Activated CD8-positive, alpha-beta memory T cell treated with anti-CD3 and anti-CD28 coated beads, Interleukin-2, amount 10 ng/mL, durations not matched to agents 7 days and 5 days (primary cell): Measurements from ENCODE around the gene CASTOR1. TPM values are rescaled to one million over a fixed set of nuclear protein-coding genes. Genes with fewer than 3 reads are reported as not detected.
A peak's percentile ranks its signal among the peaks of the same experiment; 100 is the strongest.

Experiments
- ATAC-seq: fragments of 150-1000 bp; cut with Tn5 transposase; one replicate; pipeline ENCODE4 v1.10.0; 2021; ENCODE audit warnings: moderate library complexity
- CTCF ChIA-PET: fragments of 350-600 bp; sonication (Branson Sonifier 250); formaldehyde crosslinking; loops from one replicate; lab custom pipeline; 2021; ENCODE audit warnings: antibody characterized with exemption; lab: Charles Lee
- DNase-seq: peaks from one replicate; pipeline ENCODE4 v3.0.0-alpha.2; 2020
- H3K27ac Mint-ChIP-seq: one replicate; pipeline ENCODE4 v1.8.0; 2021; ENCODE audit warnings: mild to moderate bottlenecking, mixed read lengths
- H3K27me3 Mint-ChIP-seq: one replicate; pipeline ENCODE4 v1.8.0; 2021; ENCODE audit warnings: mixed read lengths
- H3K36me3 Mint-ChIP-seq: one replicate; pipeline ENCODE4 v1.8.0; 2021; ENCODE audit warnings: mild to moderate bottlenecking, mixed read lengths
- H3K4me1 Mint-ChIP-seq: one replicate; pipeline ENCODE4 v1.8.0; 2021; ENCODE audit warnings: mixed read lengths
- H3K4me3 Mint-ChIP-seq: one replicate; pipeline ENCODE4 v1.8.0; 2021; ENCODE audit warnings: mild to moderate bottlenecking, moderate library complexity, mixed read lengths
- H3K9me3 Mint-ChIP-seq: one replicate; pipeline ENCODE4 v1.8.0; 2022; ENCODE audit warnings: low read depth, mixed read lengths
- total RNA-seq, 2 experiments: library from RNA; stranded (reverse); gene quantifications; one replicate each; pipeline ENCODE4 v1.2.3, GENCODE V29; 2021

CASTOR1 gene
- total RNA-seq, 2 experiments from 2014 or later = 8.7 to 10.2 TPM

DNA sequence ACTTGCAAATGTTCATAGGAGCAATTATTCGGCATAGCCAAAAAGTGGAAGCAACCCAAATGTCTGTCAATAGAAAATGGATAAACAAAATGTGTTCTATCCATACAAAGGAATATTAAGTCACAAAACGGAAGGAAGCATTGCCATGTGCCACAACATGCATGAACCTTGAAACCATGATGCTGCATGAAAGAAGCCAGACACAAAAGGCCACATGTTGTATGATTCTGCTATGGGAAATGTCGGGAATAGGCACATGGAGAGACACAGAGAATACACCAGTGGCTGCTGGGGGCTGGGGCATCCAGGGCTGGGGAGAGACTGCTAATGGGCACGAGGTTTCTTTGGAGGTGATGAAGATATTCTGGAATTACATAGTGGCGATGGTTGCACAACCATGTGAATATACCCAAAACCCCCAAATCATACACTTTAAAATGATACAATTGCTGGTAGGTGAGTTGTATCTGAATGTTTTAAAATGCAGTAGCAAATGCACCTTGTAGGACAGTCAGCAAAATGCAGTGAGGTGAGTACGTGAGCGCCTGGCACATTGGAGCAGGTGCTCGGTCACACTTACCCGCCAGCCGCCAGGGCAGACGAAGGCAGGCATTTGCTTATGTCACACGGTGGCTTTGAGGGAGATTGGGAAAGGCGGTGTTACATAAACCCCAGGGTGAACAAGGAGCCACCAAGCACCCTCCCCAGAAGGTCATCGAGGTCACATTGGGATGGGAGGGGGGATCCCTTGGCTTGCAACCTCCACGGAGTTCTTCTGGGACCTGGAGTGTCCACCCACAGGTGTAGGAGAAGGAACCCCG is 16.3 kb downstream of the CASTOR1 start:
- Mint-ChIP-seq H3K9me3 (no peaks in the 10 kb centered on the region), H3K27ac (peak overlapping the region; percentile 51), H3K4me1 (peaks cover 67% of the 10 kb centered on the region), H3K36me3 (peaks cover 37% of the 10 kb centered on the region), H3K27me3 (no peaks in the 10 kb centered on the region), H3K4me3 (no peak overlapping the region)
- DNase-seq (no peak), ATAC-seq (no peak)
- CTCF ChIA-PET = no interaction called here

DNA sequence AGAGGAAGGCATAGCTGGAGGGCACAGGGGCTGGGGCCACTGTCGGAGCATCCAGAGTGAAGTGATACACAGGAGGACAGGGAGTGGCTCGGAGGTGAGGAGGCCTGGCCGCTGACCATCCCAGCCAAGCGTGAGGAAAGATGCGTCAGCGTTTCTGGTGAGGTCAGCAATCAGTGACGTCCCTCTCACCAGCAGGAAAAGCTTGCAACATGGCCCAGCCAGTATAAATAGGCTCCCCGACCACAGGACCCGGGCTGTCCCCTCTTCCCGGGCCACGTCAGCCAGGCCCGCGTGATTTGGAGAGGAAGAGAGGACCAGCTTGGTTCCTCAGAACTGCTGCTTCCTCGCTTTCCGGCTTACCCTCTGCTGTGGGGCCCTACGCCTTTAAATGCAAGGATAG is 18.5 kb downstream of the CASTOR1 start:
- Mint-ChIP-seq H3K4me1 (peaks cover 62% of the 10 kb centered on the region), H3K27ac (no peak overlapping the region), H3K36me3 (peaks cover 42% of the 10 kb centered on the region), H3K4me3 (no peak overlapping the region), H3K9me3 (no peaks in the 10 kb centered on the region), H3K27me3 (no peaks in the 10 kb centered on the region)
- no peak for DNase-seq
- no peak for ATAC-seq
- CTCF ChIA-PET = interaction anchor here (1.7 kb wide), 1 partner anchor 9 kb away, joined by 7 read pairs; no protein-coding TSS in a partner anchor

DNA sequence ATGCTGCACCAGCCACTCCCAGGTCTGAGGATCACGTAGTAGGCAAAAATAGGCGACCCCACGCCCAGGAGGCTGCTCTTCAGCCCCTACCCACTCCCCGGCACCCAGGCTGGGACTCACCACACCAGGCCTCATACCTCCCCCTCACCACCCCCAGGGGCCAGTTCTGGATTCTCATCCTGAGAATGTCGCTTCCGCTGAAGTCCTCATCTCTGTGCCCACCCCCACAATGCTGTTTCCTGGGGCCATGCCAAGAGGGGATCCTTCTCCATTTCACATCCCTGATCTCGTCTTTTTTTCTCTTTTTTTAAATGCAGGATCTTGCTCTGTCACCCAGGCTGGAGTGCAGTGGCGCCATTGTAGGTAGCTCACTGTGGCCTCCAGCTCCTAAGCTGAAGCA is 21.0 kb downstream of the CASTOR1 start:
- Mint-ChIP-seq H3K4me1 (peaks cover 55% of the 10 kb centered on the region), H3K27me3 (no peaks in the 10 kb centered on the region), H3K36me3 (peaks cover 62% of the 10 kb centered on the region), H3K9me3 (no peaks in the 10 kb centered on the region), H3K27ac (peak overlapping the region; percentile 97), H3K4me3 (peak overlapping the region; percentile 98)
- DNase-seq (no peak), ATAC-seq (no peak)
- CTCF ChIA-PET = interaction anchor here (1.3 to 2.3 kb wide), 6 partner anchors 12 to 154 kb away, joined by 5 to 9 read pairs (median 7); partner anchors contain the start of gene RNF215

DNA sequence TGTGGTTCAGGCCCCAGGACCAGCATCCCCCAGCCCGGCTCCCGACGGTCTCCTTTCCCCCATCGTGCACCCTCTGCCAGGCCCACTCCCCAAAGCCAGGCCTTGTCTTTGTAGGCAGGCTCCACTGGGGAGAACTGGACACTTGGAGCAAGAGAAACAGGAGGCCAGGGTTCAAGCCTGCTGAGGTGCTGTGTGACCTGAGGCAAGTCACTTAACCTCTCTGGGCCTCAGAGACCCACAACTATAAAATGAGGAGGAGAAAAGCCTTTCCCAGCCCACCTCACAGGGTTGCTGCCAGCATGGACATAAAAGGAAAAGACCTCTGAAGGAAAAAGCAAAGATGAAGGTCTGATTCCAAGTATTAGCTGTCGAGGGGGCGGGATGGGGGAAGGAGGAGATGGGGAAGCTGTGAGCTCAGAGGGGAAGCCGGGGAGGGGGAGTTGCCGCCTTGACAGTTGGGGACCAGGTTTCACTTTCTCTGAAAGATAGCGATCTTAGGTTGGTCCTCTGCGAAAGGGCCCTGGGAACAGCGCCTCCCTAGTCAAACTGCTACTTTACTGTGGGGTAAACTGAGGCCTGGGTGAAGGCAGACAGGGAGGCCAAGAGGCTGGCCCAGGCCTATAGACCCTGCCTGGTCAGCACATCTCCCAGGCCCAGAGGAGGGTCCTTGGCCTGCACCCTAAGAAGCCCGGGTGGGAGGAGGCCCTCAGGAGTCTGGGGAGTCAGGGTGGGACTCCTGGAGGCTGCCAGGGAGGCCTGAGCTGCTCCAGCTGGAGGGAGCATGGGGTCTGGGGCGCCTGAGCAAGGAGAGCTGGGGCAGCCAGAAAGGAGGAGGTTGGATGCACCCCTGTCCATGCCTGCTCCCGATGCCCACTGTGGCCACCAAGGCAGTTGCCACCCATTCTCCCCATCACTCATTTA is 21.7 kb downstream of the CASTOR1 start:
- peak; percentile 88 for DNase-seq
- ATAC-seq = peak; percentile 21
- H3K4me1 Mint-ChIP-seq = peaks cover 55% of the 10 kb centered on the region
- peaks cover 62% of the 10 kb centered on the region for H3K36me3 Mint-ChIP-seq
- CTCF ChIA-PET = interaction anchor here (0.9 to 2.4 kb wide), 10 partner anchors 12 to 159 kb away, joined by 3 to 9 read pairs (median 7); partner anchors contain the start of gene RNF215
- peak overlapping the region; percentile 98 for H3K4me3 Mint-ChIP-seq
- H3K27ac Mint-ChIP-seq = peak overlapping the region; percentile 97
- H3K27me3 Mint-ChIP-seq = no peaks in the 10 kb centered on the region
- H3K9me3 Mint-ChIP-seq = no peaks in the 10 kb centered on the region

DNA sequence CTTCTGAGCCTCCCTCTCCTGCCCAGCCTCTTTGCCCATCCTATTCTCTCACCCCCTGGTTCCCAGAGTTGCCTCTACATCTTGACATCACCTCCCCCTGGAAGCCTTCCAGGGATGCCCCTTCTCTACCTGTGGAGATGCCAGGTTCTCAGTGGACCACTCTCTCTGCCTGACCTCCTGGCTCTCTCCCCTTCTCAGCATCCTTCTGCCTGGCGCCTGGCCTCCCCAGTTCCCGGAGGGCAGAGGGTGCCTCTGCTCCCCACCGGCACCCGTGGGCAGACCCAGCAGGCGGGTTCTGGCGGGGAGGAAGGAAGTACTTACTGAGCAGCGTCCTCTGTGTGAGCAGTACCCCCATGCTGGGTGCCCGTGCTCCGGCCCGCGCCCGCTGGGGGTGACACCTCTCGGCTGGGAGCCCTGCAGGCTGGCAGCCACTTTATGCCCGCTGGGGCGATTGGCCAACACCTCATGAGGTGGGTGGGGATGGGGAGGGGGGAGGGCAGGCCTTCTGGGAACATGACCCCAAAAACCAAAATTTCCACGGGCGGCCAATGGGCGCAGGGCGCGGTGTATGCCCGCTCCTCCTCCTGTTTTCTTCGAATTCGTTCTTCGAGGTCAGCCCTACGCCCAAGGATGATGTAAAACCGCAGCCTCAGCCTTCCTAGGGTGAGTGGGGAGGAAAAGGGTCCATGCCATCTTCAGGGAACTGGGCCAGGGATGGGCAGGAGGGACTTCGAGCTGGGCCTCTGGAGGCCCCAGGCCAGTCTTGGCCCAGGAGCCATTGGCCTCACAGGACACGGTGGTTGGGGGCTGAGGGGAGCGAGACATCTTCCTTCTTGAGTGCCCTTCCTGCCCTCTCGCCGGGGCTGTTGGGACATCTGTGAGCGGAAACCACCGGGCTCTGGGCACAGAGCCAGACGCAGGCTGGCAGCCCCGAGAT is 22.6 kb downstream of the CASTOR1 start, which contains the start of gene OSM:
OSM (minus strand) TSS at position 407 of the 937 bp plus-strand sequence; CDS start at position 355, 52 bp downstream.
- peaks cover 67% of the 10 kb centered on the region for H3K36me3 Mint-ChIP-seq
- DNase-seq = peak; percentile 92
- peaks cover 62% of the 10 kb centered on the region for H3K4me1 Mint-ChIP-seq
- H3K4me3 Mint-ChIP-seq = peak within 1 kb of the TSS; percentile 98
- ATAC-seq = peak; percentile 46
- CTCF ChIA-PET = interaction anchor here (0.9 to 2.4 kb wide), 13 partner anchors 9 to 158 kb away, joined by 3 to 9 read pairs (median 7); partner anchors contain the start of gene RNF215
- H3K27me3 Mint-ChIP-seq = no peaks in the 10 kb centered on the region
- peak within 1 kb of the TSS; percentile 97 for H3K27ac Mint-ChIP-seq
- no peaks in the 10 kb centered on the region for H3K9me3 Mint-ChIP-seq

DNA sequence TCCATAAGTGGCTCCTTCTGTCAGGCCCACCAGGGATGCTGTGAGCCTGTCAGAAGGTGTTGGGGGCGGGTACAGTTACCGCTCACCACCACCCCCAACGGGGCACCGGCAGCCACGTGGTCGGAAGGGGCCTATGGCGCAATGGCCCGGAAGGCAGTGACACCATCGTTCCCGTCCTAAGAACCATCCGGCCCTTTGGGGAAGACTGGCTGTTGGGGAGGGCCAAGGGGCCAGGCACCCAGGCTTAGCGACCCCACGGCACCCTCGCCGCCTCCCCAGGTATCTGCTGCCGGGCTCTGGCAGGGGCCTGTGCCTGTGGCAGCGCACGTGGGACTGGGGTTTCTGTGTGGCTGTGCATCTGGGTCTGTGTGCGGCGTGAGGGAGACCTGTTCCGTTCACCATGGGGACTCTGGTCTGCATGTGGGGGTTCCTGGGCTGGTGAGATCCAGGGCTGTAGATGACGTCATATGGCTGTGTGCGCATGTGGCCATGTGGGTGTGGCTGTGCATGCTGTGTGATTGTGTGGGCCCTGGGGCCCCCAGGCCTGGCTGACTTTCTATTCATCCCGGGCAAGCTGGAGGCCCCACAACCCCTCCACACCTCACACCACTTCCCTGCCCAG is 23.4 kb downstream of the CASTOR1 start:
- CTCF ChIA-PET = interaction anchor here (1.2 to 3.7 kb wide), 7 partner anchors 10 to 164 kb away, joined by 3 to 41 read pairs (median 4); no protein-coding TSS in a partner anchor
- peak overlapping the region; percentile 97 for H3K27ac Mint-ChIP-seq
- ATAC-seq (peak; percentile 67), DNase-seq (peak; percentile 93)
- H3K4me1 Mint-ChIP-seq = peaks cover 64% of the 10 kb centered on the region
- no peaks in the 10 kb centered on the region for H3K9me3 Mint-ChIP-seq
- peak overlapping the region; percentile 98 for H3K4me3 Mint-ChIP-seq
- peaks cover 60% of the 10 kb centered on the region for H3K36me3 Mint-ChIP-seq
- H3K27me3 Mint-ChIP-seq = no peaks in the 10 kb centered on the region

DNA sequence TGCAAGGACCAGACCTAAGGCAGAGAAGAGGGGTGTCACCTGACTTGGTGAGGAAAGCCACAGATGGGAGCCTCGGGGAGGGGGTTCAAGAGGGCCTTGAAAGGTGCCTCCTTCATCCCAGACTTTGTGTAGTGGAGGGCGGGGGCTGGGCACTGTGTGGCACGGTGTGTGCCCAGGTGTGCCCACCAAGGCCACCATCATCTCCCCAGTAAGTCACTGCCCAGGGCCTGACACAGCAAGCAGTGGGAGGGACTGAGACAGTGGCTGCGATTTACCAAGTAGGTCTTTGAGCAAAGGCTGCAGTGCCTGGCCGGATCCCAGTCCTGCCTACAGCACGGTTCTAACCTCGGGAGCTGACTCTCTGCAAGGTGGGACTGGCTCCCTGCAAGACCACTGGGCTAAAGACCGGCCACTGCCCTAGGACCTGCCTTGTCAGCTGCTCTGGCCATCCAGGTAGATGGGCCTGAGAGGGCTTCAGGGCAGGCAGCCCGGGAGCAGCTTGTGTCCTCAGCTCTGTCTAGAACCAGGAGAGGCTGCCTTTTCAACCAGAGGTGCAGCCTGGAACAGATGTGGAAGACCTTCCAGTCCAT is 24.1 kb downstream of the CASTOR1 start:
- H3K36me3 Mint-ChIP-seq = peaks cover 56% of the 10 kb centered on the region
- H3K27ac Mint-ChIP-seq = peak overlapping the region; percentile 97
- H3K4me1 Mint-ChIP-seq = peaks cover 64% of the 10 kb centered on the region
- DNase-seq (no peak), ATAC-seq (no peak)
- no peaks in the 10 kb centered on the region for H3K9me3 Mint-ChIP-seq
- no peaks in the 10 kb centered on the region for H3K27me3 Mint-ChIP-seq
- CTCF ChIA-PET = interaction anchor here (1.2 to 6.4 kb wide), 8 partner anchors 10 to 163 kb away, joined by 3 to 53 read pairs (median 6); no protein-coding TSS in a partner anchor
- H3K4me3 Mint-ChIP-seq = peak overlapping the region; percentile 98

DNA sequence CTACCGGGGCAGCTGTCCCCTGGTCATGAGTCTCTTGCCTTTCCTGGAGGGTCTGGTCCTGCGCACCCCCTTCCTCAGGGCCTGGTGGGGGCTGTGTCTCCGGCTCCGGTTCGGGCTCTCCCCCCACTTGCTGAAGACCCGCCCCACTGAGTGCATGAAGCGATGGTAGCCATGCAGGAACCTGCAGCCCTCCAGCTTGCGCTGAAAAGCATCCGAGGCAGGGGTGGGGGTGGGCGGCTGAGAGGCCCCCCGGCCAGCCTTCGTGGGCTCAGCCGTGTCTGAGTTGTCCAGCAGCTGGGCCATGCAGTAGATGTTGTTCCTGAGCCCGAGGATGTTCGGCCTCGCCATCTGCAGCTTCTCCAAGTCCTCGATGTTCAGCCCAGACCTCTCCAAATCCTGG is 25.4 kb downstream of the CASTOR1 start:
- ATAC-seq = no peak
- no peaks in the 10 kb centered on the region for H3K27me3 Mint-ChIP-seq
- H3K36me3 Mint-ChIP-seq = peaks cover 49% of the 10 kb centered on the region
- H3K4me3 Mint-ChIP-seq = peak overlapping the region; percentile 98
- no peaks in the 10 kb centered on the region for H3K9me3 Mint-ChIP-seq
- peaks cover 59% of the 10 kb centered on the region for H3K4me1 Mint-ChIP-seq
- peak overlapping the region; percentile 97 for H3K27ac Mint-ChIP-seq
- CTCF ChIA-PET = interaction anchor here (0.7 to 6.4 kb wide), 17 partner anchors 9 to 161 kb away, joined by 3 to 53 read pairs (median 6); partner anchors contain the start of genes MTFP1, SEC14L2 and TBC1D10A
- no peak for DNase-seq

DNA sequence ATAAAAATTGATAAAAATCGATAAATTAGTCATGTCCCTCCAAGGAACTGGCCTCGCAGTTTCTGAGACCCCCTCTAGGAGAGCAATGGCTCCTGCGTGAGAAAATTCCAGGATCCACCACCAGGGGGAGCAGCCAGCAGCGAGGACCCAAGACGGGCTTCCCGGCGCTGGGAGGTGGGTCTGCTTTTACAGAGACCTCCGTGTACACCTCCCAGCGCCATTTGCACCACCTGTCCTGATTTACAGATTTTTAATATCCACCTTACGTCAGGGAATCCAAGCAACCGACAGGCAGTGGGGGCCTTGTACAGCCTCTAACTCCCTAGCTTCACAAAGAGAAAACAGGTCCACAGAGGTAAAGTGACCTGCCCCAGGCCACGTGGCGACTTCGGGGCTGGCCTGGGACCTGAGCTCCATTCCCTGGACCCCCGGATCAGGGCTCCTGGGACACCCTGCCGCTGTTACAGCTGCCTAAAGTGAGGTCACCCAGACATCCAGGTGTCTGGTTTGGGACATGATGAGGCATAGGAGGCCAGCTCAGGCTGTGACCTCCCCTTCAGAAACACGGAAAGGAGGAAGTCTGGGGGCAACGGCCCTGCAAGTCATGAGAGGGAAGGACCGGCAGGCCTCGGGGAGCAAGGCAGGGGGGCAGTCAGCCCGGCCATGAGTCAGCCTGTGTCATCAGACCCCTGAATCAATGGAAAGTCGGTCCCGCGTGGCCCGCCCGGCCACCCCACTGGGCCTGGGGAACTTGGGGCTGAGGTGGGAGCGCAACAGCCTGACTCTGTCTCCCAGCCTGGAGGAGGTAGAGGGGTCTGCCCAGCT is 26.2 kb downstream of the CASTOR1 start:
- Mint-ChIP-seq H3K9me3 (no peaks in the 10 kb centered on the region), H3K4me3 (peak overlapping the region; percentile 98), H3K4me1 (peaks cover 59% of the 10 kb centered on the region), H3K27ac (peak overlapping the region; percentile 74), H3K36me3 (peaks cover 46% of the 10 kb centered on the region), H3K27me3 (no peaks in the 10 kb centered on the region)
- ATAC-seq (no peak), DNase-seq (peak; percentile 86)
- CTCF ChIA-PET = interaction anchor here (0.6 to 6.4 kb wide), 30 partner anchors 8 to 674 kb away, joined by 3 to 53 read pairs (median 4); partner anchors contain the start of genes MTFP1, SEC14L2 and TBC1D10A

DNA sequence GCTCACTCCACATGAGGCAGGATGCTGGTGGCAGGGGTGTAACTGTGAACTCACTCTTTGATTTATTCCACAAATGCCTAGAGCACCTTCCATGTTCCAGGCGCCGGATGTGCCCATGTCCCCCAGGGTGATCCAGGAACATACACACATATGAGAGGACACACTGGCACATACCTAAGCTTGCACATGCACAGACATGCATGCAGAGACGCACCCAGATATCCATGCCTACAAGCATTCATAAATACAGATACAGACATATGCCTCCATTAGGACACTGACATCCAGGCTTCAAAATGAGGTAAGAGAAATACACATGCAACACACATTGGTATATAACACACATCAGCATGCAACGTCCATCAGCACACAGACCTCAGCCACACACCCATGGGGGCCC is 27.2 kb downstream of the CASTOR1 start:
- H3K36me3 Mint-ChIP-seq = peaks cover 46% of the 10 kb centered on the region
- DNase-seq (no peak), ATAC-seq (no peak)
- peak overlapping the region; percentile 98 for H3K4me3 Mint-ChIP-seq
- H3K4me1 Mint-ChIP-seq = peaks cover 57% of the 10 kb centered on the region
- H3K9me3 Mint-ChIP-seq = no peaks in the 10 kb centered on the region
- H3K27me3 Mint-ChIP-seq = no peaks in the 10 kb centered on the region
- CTCF ChIA-PET = interaction anchor here (1.1 to 6.4 kb wide), 5 partner anchors 22 to 164 kb away, joined by 3 to 53 read pairs (median 10); partner anchors contain the start of gene TBC1D10A
- peak overlapping the region; percentile 77 for H3K27ac Mint-ChIP-seq
